NCI-H187 (cell line): ENCODE measurements around the gene PYGB.
"Not testable (repeated sequence)": the region's sequence is repeated elsewhere in the genome, so short reads cannot be mapped to it uniquely, and the experiment has no call there.

Source experiments
- DNase-seq, 2 experiments: peaks; one replicate each; lab custom pipeline; 2025; lab: John Stamatoyannopoulos, UW

Gene PYGB

DNA sequence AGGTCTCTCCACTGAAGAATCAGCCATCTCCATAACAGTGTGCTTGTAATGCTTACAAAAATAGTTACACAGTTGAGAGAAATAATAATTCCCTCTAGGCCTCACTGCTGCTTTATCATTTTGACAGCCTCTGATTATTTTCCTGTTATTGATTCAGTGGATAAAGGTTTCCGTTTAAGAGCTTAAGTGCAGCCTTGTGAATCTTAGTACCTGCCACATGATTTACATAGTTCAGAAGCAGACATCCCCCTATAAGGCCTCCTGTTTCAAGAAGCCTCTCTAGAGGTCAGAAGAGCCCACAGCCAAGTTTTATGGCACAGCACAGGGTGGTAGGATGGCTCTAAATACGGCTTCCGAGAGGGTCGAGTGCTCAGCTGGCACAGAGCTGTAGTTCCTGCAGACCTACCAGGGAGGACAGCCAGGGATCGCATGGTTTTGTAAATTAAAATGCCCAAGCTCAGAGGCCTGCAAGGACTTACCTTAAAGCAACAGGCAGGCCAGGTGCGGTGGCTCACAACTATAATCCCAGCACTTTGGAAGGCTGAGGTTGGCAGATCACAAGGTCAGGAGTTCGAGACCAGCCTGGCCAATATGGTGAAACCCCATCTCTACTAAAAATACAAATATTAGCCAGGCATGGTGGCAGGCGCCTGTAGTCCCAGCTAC, 17.6 kb upstream of the PYGB start:
- no peak for DNase-seq

- no peak for DNase-seq
Observed at GRCh38 chr20:25233016-25233772, 14.7 kb upstream of the PYGB start.

DNA sequence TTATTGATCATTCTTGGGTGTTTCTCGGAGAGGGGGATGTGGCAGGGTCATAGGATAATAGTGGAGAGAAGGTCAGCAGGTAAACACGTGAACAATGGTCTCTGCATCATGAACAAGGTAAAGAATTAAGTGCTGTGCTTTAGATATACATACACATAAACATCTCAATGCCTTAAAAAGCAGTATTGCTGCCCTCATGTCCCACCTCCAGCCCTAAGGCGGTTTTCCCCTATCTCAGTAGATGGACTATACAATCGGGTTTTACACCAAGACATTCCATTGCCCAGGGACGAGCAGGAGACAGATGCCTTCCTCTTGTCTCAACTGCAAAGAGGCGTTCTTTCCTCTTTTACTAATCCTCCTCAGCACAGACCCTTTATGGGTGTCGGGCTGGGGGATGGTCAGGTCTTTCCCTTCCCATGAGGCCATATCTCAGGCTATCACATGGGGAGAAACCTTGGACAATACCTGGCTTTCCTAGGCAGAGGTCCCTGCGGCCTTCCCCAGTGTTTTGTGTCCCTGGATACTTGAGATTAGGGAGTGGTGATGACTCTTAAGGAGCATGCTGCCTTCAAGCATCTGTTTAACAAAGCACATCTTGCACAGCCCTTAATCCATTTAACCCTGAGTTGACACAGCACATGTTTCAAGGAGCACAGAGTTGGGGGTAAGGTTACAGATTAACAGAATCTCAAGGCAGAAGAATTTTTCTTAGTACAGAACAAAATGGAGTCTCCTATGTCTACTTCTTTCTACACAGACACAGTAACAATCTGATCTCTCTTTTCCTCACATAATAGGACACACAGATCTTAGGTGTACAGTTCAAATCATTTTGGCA, 13.7 kb upstream of the PYGB start:
- not testable (repeated sequence) for DNase-seq

GRCh38 chr20:25236450-25237304, 11.2 kb upstream of the PYGB start:
- DNase-seq, result no peak

DNA sequence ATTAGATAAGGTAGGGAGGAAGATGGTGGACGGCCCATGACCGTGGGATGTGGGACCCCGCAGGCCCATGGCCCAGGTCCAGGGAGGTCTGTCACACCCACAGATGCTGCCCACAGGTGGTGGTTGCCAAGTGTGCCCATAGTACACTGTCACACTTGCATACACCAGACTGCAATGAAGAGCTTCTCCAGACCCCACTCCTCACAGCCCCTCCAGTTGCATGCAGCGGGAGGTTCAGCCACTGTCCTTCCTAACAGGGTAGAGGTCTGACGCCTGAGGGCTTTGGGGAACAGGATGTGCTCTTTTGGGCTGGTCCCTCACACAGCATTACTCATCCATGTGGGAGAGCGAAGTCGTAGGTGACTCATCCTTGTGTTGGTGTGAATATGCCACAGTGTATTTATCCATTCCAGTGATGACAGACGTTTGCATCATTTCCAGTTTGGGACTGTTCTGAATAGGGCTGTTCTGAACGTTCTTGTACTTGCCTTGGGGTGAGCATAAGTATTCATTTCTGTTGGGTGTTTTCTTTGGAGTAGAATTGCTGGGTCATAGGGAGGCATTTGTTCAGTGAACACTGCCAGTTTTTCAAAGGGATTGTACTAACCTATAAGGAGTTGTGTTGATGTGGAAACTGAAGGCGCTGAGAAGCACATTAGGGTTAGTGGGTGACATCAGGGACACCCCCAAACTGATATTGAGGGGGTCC, 10.1 kb upstream of the PYGB start:
- DNase-seq, result no peak

DNA sequence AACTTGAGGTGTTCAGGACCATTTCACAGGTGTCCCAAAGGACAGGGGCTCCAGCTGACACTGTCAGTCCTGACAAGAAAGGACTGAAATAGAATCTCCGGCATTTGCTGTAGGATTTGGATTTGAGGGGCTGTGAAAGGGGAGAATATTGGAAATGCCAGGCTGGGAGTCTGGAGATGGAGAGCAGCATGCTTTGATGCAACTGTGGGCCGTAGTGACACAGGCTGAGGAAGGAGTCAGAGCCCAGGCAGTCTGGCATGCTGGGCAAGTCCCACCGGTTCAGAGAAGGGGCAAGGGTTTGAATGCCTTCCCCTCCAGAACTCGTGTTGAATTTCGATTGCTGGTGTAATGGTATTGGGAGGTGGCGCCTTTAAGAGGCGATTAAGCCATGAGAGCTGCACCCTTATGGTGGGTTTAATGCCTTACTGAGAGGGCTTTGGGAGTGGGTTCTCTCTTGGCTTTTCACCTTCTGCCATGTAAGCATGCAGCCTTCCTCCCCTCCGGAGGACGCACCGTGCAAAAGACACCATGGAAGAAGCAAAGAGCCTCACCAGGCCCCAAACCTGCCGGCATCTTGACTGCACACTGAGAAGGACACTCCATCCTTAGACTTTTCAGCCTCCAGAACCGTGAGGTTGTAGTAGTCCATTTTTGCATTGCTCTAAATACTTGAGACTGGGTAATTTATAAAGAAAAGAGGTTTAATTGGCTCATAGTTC, 9.4 kb upstream of the PYGB start:
- no peak for DNase-seq

DNA sequence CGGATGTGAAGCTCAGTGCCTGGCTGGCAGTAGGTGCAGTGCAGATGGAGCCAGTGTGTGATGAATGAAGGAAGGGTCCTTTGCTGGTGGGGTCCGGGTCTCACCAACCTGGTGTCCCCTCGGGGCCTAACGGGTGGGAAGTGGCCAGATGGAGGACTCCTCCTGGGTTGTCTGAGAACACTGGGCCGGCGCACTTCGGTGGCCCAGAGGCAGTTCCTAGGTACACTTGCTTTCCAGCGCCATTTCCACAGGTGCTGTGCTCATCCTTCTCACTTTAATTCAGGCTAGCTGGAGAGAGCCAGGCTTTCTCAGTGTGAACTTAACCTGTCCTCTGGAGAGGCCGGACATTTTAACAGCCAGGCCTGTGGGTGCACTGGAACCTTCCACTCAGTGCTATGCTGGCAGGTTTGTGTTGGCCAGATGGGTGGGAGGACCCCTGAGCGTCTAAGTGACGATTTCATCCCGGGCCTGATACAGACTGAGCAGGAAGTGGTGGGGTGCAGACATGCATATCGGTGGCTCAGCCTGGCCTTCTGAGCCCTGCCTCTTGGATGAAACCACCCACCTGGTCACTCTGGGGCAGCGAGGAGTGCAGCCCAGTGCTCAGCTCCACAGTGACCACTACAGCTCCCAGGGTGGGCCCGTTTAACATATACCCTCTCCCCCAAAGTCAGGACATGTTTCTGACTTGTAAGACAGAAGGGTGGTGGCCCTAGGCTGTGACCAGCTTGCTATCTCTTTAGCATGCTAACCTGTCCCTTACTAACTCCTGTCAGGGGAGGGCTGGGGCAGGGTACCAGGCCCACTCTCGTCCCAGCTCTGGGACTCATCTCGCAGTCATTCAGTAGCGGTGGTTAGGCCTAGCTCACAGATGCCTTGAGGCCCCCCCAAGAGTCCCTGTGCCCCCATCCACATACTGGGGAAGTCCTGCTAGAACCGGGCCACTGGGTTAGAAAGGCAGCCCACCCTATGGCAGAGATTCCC, 8.2 kb upstream of the PYGB start:
- no peak for DNase-seq

GRCh38 chr20:25240851-25241658, 6.8 kb upstream of the PYGB start:
- not testable (repeated sequence) for DNase-seq

- DNase-seq, result not testable (repeated sequence)
Observed at GRCh38 chr20:25241659-25241955, 6.3 kb upstream of the PYGB start.

- DNase-seq, result peak in 1 of 2 experiments; percentile 13
Observed at GRCh38 chr20:25242231-25242630, 5.7 kb upstream of the PYGB start.

DNA sequence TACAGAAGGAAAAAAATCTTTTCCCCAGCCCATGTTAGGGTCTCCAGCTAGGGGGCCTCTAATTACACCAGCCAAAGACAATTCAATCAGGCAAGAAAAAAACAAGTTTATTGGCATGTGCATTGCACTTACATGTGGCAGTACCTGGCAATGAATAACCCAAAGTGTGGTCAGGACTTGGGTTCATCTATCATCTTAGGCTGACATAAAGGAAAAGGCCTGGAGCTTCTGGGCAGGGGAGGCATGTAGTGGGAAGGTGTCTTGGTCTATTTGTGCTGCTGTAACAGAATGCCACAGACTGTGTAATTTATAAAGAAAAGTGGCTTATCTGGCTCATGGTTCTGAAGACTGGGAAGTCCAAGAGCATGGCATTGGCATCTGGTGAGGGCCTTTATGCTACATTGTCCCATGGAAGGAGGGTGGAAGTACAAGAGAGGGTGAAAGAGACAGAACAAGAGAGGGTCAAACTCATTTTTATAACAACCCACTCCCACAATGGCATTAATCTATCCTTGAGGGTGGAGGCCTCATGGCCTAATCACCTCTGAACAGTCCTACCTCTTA, 4.4 kb upstream of the PYGB start:
- no peak for DNase-seq

DNA sequence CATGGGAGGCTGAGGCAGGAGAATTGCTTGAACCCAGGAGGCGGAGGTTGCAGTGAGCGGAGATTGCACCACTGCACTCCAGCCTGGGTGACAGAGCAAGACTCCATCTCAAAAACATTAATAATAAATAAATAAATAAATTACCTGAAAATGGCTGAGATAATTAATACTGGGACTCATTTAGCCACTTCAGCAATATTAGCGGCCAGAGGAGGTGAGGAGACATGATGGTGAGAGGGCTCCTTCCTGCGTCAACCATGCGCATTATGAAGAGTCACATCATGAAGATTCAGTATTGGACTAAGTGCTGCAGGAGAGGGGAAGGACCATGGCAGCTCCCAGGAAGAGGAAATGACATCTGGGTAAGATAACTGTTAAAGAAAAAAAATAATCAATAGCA, 2.9 kb upstream of the PYGB start:
- DNase-seq, result no peak

DNA sequence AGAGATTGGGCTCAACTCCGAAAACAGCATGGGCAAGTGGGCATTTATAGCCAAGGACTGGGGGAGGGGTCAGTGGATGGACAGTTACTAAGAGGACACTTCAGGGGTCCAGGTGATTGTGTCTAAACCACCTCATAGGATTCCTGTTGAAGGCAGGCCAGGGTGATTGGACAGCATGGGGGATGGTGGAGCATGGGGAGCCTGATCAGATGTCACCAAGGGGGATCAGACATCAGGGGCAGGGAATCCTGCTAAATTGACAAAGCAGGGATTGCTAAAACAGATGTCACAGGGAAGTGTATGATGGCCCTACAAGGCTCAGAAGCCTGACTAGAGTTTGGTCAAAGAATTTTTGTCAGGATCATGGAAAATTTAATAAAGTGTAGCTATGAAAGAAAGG, 2.4 kb upstream of the PYGB start:
- no peak for DNase-seq

- no peak for DNase-seq
Observed at GRCh38 chr20:25246182-25246999, 1.5 kb upstream of the PYGB start.

- no peak for DNase-seq
Observed at GRCh38 chr20:25247000-25247517, 826 bp upstream of the PYGB start.

DNA sequence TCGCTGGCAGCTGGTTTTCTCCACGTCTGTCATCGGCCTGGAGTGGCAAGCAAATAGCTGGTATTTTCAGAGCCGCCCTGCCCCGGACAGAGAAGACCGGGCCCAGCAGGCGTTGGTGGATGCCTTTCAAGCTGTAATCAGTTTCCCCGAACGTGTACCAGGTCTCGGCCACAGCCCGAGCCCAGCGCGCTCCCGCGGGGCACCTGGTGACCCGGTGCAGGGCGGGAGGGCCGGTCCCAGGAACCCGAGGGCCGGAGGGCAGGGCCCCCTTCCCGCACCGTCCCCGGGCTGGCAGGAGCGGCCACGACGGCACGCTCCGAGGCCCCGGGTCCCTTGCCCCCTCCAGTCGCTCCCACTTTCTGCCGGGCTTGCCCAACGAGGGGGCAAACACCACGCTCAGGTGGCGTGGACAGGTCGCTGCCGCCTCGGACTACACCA, 348 bp upstream of the PYGB start:
- no peak for DNase-seq

DNA sequence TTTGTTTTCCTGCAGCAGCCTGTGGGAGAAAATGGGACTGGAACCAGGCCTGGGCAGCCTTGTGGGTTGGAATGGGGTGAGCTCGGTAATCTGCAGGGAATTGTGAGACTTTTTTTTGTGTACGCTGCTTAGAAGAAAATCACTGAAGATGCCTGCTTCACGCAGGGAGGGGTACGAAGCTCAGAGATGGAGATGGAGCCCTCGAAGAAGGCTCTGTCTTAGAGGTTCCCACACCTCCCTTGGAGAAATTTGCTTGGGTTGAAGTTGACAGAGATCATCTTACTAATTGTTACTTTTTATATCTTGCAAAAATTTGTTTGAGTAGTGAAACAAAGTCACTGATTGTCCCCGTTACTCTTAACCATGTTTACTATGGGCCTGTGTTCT, 894 bp downstream of the PYGB start:
- DNase-seq, result no peak
